ENCODE results near the gene TTLL11.

DNA sequence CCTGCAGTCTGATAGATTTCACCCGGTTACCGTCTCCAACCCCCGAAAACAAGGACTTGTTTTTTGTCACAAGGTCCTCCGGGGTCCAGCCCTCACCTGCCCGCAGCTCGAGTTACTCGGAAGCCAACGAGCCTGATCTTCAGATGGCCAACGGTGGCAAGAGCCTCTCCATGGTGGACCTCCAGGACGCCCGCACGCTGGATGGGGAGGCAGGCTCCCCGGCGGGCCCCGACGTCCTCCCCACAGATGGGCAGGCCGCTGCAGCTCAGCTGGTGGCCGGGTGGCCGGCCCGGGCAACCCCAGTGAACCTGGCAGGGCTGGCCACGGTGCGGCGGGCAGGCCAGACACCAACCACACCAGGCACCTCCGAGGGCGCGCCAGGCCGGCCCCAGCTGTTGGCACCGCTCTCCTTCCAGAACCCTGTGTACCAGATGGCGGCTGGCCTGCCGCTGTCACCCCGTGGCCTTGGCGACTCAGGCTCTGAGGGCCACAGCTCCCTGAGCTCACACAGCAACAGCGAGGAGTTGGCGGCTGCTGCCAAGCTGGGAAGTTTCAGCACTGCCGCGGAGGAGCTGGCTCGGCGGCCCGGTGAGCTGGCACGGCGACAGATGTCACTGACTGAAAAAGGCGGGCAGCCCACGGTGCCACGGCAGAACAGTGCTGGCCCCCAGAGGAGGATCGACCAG, 320.4 kb downstream of the TTLL11 start:
- TF ChIP-seq, protein P1, sequence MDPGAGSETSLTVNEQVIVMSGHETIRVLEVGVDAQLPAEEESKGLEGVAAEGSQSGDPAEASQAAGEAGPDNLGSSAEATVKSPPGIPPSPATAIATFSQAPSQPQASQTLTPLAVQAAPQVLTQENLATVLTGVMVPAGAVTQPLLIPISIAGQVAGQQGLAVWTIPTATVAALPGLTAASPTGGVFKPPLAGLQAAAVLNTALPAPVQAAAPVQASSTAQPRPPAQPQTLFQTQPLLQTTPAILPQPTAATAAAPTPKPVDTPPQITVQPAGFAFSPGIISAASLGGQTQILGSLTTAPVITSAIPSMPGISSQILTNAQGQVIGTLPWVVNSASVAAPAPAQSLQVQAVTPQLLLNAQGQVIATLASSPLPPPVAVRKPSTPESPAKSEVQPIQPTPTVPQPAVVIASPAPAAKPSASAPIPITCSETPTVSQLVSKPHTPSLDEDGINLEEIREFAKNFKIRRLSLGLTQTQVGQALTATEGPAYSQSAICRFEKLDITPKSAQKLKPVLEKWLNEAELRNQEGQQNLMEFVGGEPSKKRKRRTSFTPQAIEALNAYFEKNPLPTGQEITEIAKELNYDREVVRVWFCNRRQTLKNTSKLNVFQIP (CRISPR knock-in tag; IDR thresholded peaks at IDR 0.05; ENCODE audit: borderline replicate concordance, low read depth), result no peak
- TF ChIP-seq, protein P2, sequence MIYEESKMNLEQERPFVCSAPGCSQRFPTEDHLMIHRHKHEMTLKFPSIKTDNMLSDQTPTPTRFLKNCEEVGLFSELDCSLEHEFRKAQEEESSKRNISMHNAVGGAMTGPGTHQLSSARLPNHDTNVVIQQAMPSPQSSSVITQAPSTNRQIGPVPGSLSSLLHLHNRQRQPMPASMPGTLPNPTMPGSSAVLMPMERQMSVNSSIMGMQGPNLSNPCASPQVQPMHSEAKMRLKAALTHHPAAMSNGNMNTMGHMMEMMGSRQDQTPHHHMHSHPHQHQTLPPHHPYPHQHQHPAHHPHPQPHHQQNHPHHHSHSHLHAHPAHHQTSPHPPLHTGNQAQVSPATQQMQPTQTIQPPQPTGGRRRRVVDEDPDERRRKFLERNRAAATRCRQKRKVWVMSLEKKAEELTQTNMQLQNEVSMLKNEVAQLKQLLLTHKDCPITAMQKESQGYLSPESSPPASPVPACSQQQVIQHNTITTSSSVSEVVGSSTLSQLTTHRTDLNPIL (CRISPR knock-in tag; IDR thresholded peaks at IDR 0.05; ENCODE audit: low read depth), result no peak
- TF ChIP-seq CSDC2 (CRISPR knock-in tag; IDR thresholded peaks at IDR 0.05) (no peak), PPARA (CRISPR knock-in tag; IDR thresholded peaks at IDR 0.05; ENCODE audit: borderline replicate concordance) (no peak)

Data from SK-N-SH treated with all-trans-retinoic acid at 6 μM for 48 hours (cell line).